Measurements from ENCODE around the gene KCNC4. TPM values are rescaled to one million over a fixed set of nuclear protein-coding genes. Genes with fewer than 3 reads are reported as not detected.

The KCNC4 gene
- total RNA-seq (10 to 100 TPM in 4 of 9 donors, 1 to 10 TPM in 5; 1.1 to 14.4 (median 9.7) TPM), polyA plus RNA-seq (10 to 100 TPM in 1 of 3 donors, 1 to 10 TPM in 2; 4.2 to 10.5 (median 5.8) TPM)
- long read RNA-seq, donor 1: 0 reads
- long read RNA-seq, donor 2: 0 reads
- long read RNA-seq, donor 3: 0 reads
- long read RNA-seq, donor 4, partial matches to known transcripts: 1 of 2 reads
- long read RNA-seq, donor 4, other reads (novel, unspliced or antisense): 1 of 2 reads
- long read RNA-seq, donor 5, full-length matches to known transcripts: 13 of 25 reads
- long read RNA-seq, donor 5, partial matches to known transcripts: 3 of 25 reads
- long read RNA-seq, donor 5, other reads (novel, unspliced or antisense): 9 of 25 reads
- long read RNA-seq, donor 6, partial matches to known transcripts: 1 of 3 reads
- long read RNA-seq, donor 6, other reads (novel, unspliced or antisense): 2 of 3 reads
- long read RNA-seq, donor 7, full-length matches to known transcripts: 1 of 1 reads
- long read RNA-seq, donor 7, partial matches to known transcripts: 0 of 1 reads
- long read RNA-seq, donor 7, other reads (novel, unspliced or antisense): 0 of 1 reads
- long read RNA-seq, donor 8, full-length matches to known transcripts: 1 of 1 reads
- long read RNA-seq, donor 8, partial matches to known transcripts: 0 of 1 reads
- long read RNA-seq, donor 8, other reads (novel, unspliced or antisense): 0 of 1 reads
- long read RNA-seq, donor 9: 0 reads
- long read RNA-seq, donor 10: 0 reads

GRCh38 chr1:110209715-110210603, at the start of gene KCNC4:
TSS of gene KCNC4 (plus strand) at chr1:110210314. CDS start at chr1:110211500, 1,186 bp downstream.
- peaks cover 13 to 40% of the 10 kb centered on the region in 2 donors for H3K4me1 ChIP-seq (replicated peaks in 1 of 2)
- no peaks in the 10 kb centered on the region for H3K9me3 ChIP-seq (replicated peaks in 1 of 3)
- TF ChIP-seq, protein P1, sequence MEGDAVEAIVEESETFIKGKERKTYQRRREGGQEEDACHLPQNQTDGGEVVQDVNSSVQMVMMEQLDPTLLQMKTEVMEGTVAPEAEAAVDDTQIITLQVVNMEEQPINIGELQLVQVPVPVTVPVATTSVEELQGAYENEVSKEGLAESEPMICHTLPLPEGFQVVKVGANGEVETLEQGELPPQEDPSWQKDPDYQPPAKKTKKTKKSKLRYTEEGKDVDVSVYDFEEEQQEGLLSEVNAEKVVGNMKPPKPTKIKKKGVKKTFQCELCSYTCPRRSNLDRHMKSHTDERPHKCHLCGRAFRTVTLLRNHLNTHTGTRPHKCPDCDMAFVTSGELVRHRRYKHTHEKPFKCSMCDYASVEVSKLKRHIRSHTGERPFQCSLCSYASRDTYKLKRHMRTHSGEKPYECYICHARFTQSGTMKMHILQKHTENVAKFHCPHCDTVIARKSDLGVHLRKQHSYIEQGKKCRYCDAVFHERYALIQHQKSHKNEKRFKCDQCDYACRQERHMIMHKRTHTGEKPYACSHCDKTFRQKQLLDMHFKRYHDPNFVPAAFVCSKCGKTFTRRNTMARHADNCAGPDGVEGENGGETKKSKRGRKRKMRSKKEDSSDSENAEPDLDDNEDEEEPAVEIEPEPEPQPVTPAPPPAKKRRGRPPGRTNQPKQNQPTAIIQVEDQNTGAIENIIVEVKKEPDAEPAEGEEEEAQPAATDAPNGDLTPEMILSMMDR (IDR thresholded peaks at IDR 0.05): no peak
- TF ChIP-seq POLR2A (IDR thresholded peaks at IDR 0.05): peak in 1 of 2 donors; percentile 47
- H3K27ac ChIP-seq: peak within 1 kb of the TSS; percentile 58 to 94 (median 79)
- no peaks in the 10 kb centered on the region for H3K36me3 ChIP-seq (replicated peaks in 1 of 2)
- H3K4me3 ChIP-seq: peak within 1 kb of the TSS in 3 of 4 donors; percentile 44 to 89 (median 51)
- intact Hi-C loops (cut with DNase I): loop anchor here (10.0 kb wide), 1 partner anchor 285 kb away; no protein-coding TSS in a partner anchor
- 1 to 25% (median 2%) methylated on average over 6 to 103 of the region's 103 CpGs for WGBS, 4 donors
- H3K27me3 ChIP-seq: no peaks in the 10 kb centered on the region
- peak; percentile 90 to 95 (median 91) for DNase-seq

DNA sequence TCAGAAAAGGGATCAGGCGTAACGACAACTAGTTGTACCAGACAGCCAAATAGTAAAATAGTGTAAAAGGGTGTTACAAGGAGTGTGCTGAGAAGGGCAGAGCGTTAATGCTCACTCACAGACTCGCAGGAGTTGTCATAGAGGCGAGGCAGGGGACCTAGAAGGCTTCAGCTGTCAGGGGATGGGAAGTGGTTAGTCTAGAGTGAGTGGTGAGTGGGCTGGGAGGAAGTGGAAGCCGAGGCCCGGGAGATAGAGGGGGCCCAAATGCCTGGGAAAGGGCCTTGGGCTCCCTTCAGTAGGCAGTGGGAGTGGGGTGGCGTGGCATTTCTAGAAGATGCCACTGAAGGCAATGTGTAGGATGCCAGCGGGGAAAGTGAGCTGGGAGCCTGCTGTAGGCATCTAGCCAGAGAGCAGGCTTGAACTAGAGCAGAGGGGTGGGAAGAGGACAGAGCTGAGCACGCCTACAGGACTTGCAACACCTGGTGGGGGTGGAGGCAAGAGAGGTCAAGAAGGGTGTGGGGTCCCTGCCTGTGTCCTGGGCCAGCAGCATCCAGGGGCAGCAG, 49.5 kb upstream of the KCNC4 start:
- Histone ChIP-seq H3K27ac (no peak overlapping the region), H3K27me3 (peaks cover 4% of the 10 kb centered on the region), H3K36me3 (replicated peaks in 1 of 2) (no peaks in the 10 kb centered on the region), H3K4me3 (no peak overlapping the region), H3K4me1 (replicated peaks in 1 of 2) (no peaks in the 10 kb centered on the region), H3K9me3 (replicated peaks in 1 of 3) (no peaks in the 10 kb centered on the region)
- no peak for DNase-seq
- WGBS, 4 donors: 57 to 72% (median 69%) methylated on average over 10 of the region's 10 CpGs
- intact Hi-C loops (cut with DNase I): no loop called here
- TF ChIP-seq, protein P1 (IDR thresholded peaks at IDR 0.05): no peak
- TF ChIP-seq POLR2A (IDR thresholded peaks at IDR 0.05): no peak

GRCh38 chr1:110161165-110161564, 48.9 kb upstream of the KCNC4 start:
- no peaks in the 10 kb centered on the region for H3K9me3 ChIP-seq (replicated peaks in 1 of 3)
- H3K4me1 ChIP-seq (replicated peaks in 1 of 2): no peaks in the 10 kb centered on the region
- 75 to 94% (median 91%) methylated on average over 1 to 3 of the region's 3 CpGs for WGBS, 4 donors
- no peak overlapping the region for H3K4me3 ChIP-seq
- no peak for DNase-seq
- TF ChIP-seq, protein P1 (IDR thresholded peaks at IDR 0.05): no peak
- TF ChIP-seq POLR2A (IDR thresholded peaks at IDR 0.05): no peak
- intact Hi-C loops (cut with DNase I): no loop called here
- peak overlapping the region in 1 of 5 donors; percentile 30 for H3K27ac ChIP-seq
- peaks cover 4% of the 10 kb centered on the region for H3K27me3 ChIP-seq
- H3K36me3 ChIP-seq (replicated peaks in 1 of 2): no peaks in the 10 kb centered on the region
